NCI-H69 (cell line): ENCODE measurements around the gene EZH1.
A peak's percentile ranks its signal among the peaks of the same experiment; 100 is the strongest.

Experiments used
- DNase-seq: peaks from one replicate; lab custom pipeline; 2025; lab: John Stamatoyannopoulos, UW

The EZH1 gene

DNA sequence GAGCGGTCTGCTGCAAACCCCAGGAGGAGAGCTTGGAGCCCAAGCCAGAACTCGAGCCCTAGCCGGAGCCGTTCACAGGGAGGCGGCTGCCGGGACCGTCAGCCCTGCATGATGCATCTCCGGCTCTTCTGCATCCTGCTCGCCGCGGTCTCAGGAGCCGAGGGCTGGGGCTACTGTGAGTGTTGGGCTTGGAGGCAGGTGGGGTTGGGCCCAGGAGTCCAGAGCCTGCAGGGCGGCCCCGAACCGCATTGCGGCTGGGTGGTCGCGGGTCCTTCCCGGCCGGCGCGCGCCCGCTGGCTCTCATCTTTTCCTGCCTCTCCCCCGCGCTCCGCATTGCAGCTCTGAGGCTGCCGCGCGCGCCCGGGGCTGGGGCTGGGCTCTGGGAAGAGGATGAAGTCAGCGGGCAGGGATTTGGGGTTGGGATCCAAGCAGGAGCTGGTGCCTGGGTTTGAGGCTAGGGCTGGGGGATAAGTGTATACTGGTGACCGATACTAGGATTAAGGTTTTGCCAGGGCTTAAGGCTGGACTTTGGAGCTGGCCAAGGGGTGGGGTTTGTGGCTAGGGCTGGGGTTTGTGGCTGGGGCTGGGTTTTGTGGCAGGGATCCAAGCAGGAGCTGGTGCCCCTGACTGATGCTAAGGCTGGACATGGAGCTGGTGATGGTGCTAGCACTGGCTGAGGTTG is 62.0 kb downstream of the EZH1 start:
- peak; percentile 83 for DNase-seq

DNA sequence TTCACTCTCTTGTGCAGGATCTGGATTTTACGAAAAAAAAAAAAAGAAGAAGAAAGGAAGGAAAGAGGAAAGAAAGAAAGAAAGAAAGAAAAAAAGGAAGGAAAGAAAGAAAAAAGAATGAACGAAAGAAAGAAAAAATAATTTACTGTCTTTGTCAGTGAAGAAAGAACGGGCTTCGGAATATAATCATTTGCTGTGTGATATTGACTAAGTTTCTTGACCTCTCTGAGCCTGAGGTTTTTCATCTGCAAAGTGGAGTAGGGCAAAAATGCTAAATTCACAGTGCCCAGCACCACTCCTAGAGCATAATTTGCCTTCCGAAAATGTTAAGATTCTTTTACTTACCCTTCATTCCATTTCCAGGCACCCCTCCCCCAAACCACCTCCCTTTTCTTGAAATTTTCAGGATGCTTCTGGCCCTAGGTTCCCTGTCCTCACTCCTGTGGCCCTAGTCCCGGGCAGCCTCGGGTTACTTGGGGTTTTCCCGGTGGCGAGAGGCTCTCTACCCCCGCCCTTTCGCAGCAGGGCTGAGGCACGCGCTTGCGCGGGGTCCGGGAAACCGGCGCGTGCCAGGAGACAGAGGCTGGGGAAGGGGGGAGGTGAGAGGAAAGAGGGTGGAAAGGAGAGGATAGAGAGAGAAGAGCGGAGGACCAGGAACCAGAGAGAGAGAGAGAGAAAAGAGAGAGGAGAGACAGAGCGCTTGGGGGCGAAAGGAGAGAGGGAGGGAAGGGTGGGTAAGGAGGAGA is 62.7 kb downstream of the EZH1 start, which contains the start of gene CNTNAP1:
Gene CNTNAP1 (plus strand): TSS at position 556 of the 746 bp plus-strand sequence. CDS start 299 bp downstream, outside the sequence.
- DNase-seq: peak; percentile 91

DNA sequence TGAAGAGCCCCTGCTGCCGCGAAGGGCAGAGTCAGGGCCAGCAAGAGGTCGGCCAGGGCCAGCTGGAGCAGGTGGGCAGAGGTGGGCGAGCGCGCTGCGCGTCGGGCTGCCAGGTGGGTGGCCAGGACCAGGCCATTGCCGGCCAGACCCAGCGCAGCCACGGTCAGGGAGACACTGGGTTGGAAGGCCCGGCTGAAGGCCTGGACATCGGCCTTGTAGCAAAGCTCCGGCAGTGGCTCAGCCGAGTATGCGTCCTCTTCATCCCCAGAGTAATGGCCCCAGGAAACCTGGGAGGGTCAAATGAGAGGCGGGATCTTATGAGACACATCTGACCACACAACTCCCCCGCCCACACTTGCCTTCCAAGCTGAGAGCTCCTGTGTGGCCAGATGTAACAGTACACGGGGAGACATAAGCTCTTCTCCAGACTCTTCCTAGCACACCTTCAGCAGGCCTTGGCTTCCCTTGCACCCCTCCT is 64.5 kb downstream of the EZH1 start:
- peak; percentile 30 for DNase-seq

DNA sequence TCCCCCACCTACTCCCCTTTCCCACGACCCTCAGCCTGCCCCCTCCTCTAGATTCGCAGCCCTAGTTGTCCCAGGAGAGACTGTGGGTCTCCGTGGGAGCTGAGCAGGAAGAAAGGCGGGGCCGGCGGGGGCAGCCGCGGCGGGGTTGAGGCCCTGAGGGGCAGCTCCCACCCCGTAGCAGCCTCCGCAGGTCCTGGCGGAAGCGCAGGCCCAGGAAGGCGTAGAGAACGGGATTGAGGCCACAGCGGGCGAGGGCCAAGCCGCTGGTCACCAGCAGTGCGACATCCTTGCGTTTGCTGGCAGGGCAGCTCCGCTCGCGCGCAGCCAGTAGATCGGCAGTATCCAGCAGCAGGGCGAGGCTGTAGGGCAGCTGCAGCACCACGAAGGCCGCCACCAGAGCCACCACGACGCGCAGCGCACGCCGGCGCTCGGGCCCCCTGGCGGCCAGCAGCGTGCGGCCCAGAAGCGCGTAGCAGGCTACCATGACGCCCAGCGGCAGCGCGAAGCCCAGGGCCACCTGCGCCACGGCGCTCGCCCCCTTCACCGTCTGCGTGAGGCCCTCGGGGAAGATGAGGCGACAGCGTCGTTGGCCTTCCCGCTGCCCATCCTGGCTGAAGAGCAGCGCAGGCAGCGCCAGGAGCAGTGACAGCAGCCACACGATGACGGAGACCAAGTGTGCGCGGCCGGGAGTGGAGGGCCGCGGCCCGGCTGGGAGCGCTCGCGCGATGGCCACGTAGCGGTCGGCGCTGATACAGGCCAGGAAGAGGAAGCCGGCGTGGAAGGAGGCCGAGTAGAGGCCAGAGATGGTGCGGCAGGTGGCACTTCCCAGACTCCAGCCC is 65.1 kb downstream of the EZH1 start:
- peak; percentile 94 for DNase-seq

GRCh38 chr17:42678951-42679491 is 65.8 kb downstream of the EZH1 start:
- peak; percentile 94 for DNase-seq

GRCh38 chr17:42677921-42678781 is 66.7 kb downstream of the EZH1 start:
- DNase-seq: peak; percentile 97

DNA sequence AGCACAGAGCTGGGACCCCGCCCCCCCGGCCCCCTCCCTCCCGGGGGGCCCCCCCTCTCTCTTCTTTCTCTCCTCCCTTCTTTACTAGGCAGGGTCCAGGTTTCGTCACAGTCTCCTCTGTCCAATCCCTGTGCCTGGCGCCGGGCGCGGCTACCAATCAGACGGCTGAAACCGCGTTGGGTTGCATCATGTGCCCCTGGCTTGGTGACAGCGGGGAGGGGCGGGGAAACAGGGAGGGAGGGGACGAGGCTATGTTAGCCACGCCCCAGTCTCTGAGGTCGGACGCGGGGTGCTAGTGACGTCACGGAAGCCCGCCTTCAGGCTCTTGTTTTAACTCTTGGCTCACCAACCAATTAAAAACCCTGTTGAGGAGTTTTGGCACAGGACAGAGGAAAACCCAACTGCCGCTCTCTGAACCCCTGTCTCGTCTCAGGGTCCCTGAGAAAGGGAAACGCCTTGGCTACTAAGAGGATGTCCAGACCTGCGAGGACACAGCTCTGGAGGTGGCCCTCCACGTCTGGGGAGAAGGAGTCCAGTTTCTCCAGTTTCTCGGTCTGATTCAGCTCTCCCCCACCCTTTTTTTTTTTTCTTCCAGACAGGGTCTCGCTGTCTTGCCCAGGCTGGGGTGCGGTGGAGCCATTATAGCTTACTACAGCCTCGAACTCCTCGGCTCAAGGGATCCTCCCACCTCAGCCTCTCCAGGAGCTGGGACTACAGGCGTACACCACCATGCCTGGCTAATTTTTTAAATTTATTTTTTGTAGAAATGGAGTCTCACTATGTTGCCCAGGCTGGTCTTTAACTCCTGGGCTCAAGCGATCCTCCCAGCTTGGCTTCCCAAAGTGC is 67.6 kb downstream of the EZH1 start:
- DNase-seq: peak; percentile 100

GRCh38 chr17:42676424-42677011 is 68.3 kb downstream of the EZH1 start, which contains the start of gene PLEKHH3:
Gene PLEKHH3 (minus strand): TSS chr17:42676994. CDS start chr17:42676563, 431 bp downstream.
- DNase-seq: peak; percentile 84

DNA sequence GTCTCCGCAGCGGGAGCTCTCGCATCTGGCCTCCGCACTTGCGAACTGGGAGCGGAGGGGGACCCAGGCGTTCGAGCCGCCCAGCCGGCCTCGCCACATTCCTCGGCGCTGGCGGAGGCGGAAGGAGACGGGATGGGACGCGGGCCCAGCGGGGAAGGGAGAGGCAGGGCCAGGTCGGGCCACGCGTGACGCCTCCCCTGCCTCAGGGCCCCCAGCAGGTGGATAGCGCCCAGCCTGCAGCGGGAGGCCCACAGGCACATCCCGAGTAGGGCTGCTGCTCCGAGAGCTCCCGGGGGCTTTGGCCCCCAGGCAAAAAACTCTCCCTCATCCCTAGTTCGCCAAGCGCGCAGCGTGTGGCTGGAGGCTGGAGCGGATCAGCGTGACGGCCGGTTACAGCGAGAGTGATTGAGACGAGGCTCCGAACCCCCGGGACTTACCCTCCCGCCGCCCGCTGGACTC is 68.8 kb downstream of the EZH1 start:
- DNase-seq: peak; percentile 89

DNA sequence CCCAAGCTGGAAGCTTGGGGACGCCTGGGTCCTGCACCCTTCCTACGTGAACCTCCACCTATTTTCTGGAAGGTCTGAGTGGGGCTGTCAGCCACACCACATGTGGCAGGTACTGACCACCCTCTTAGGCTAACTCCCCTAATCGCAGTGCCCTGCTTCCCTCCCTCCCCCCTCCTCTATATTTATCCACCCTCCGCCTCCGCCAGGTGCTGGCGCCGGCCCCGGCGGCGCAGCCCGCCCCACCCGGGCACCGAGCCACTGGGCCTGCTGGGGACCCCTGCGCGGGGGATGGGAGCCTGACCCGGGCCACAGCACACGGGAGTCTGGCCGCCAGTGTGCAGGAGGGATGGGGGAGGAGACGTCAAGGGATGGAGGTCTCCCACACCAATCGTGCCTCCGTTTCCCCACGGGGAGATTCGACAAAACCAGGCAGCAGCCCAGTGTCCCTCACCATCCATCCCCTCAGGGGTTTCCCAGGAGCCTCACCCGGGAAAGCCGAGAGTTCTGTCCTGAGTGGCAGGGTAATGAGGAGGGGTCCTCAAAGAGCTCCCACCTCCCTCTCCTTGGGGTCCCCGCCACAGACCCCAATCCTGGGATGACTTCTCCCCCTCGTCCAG is 69.4 kb downstream of the EZH1 start:
- peak; percentile 91 for DNase-seq

- peak; percentile 89 for DNase-seq
Measured at GRCh38 chr17:42674755-42675347, 70.0 kb downstream of the EZH1 start.

GRCh38 chr17:42673885-42674754 is 70.7 kb downstream of the EZH1 start:
- no peak for DNase-seq

DNA sequence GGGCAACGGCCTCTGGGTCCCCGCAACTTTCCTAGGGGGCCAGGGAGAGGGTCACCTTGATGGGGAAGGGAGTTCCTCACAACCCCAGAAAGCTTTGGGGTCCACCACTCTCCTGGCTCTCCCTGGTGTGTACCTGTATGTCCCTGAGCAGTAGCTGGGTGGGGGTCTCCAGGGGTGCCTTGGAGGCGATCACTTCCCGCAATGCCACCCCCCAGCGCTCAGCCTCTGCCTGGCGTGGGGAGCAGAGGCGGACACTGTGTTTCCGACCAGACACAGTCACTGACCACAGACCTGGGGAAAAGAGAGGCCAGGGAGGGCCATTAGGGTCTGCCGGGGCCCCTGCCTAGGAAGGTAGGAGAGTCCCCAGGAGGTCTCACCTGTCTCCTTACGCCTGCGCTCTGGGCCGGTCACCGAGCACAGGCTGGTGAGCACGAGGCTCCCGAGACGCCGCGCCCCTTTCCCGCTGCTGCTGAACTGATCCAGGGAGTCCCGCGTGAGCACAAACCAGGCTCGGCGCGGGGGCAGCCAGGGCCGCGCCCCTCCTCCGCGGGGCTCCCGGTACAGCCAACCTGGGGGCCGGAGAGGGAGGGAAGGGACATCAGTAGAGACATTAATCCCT is 71.5 kb downstream of the EZH1 start:
- DNase-seq: no peak

DNA sequence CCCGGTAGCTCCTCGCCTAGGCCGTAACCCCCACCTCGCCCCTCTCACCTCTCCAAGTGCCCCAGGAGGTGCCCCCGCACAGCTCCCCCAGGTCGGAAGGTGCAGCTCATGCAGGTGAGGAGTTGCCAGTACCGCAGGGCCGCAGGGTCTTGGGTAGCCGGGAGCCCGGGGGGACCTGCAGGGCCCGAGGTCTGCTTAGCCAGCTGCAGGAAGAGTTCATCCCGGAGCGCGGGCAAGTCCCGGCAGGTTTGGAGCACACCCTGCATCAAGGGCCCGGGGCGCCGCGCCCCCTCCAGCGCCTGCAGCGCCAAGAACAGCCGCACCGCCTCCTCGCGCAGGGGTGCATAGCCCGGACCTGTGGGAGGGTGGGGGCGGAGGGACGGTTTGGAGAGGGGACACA is 72.8 kb downstream of the EZH1 start:
- DNase-seq: no peak

- no peak for DNase-seq
Measured at GRCh38 chr17:42670789-42671657, 73.8 kb downstream of the EZH1 start.
